Vagina (tissue), 2 donors: ENCODE measurements around the gene DCTD. TPM values are rescaled to one million over a fixed set of nuclear protein-coding genes. Genes with fewer than 3 reads are reported as not detected.

Experiments
- DNase-seq, 2 donors: peaks; one replicate each; pipeline ENCODE4 v3.0.0-alpha.2; 2017; ENCODE audit errors: extremely low spot score in 2 of 2
- H3K27ac ChIP-seq: fragments of 200-600 bp; sonication (generic); one replicate; pipeline ENCODE4 v1.5.1; 2019
- H3K27me3 ChIP-seq: fragments of 200-600 bp; sonication (generic); one replicate; pipeline ENCODE4 v1.5.1; 2019
- H3K36me3 ChIP-seq, 2 donors: fragments of 200-600 bp; sonication (generic); one replicate each; pipeline ENCODE4 v1.5.1; 2017 to 2019
- H3K4me1 ChIP-seq: fragments of 200-600 bp; sonication (generic); one replicate; pipeline ENCODE4 v1.5.1; 2019
- H3K4me3 ChIP-seq, 2 donors: fragments of 200-600 bp; sonication (generic); 1 replicate in 1 of 2; 2 replicates in 1 of 2; pipeline ENCODE4 v1.5.1; 2016 to 2019
- H3K9me3 ChIP-seq: fragments of 200-600 bp; sonication (generic); one replicate; pipeline ENCODE4 v1.5.1; 2019
- POLR2A ChIP-seq, 2 donors: fragments of 450-650 bp; IDR thresholded peaks; one replicate each; pipeline ENCODE4 v1.6.1; 2017; ENCODE audit warnings: antibody characterized with exemption in 2 of 2, mild to moderate bottlenecking in 2 of 2, moderate library complexity in 2 of 2
- POLR2AphosphoS5 ChIP-seq, 2 donors: sonication (generic); formaldehyde crosslinking; IDR thresholded peaks; one replicate each; pipeline ENCODE4 v1.9.0; 2017; ENCODE audit warnings: antibody characterized with exemption in 2 of 2, mild to moderate bottlenecking in 2 of 2, low read depth in 1 of 2; ENCODE audit not compliant: insufficient read depth in 1 of 2
- intact Hi-C: fragments of 100-400 bp; cut with DNase I; formaldehyde crosslinking; loops from one replicate; pipeline ENCODE4 v1.15.1; 2023
- total RNA-seq: library from RNA; depleted of rRNA; stranded (reverse); fragments of >200 nt; gene quantifications from one replicate; pipeline ENCODE4 v1.2.3, GENCODE V29; 2016
- TF ChIP-seq, protein P1 (sequence below), 3 experiments: fragments of 450-650 bp in 2 of 3; fragments of 200-600 bp in 1 of 3; sonication (generic) in 1 of 3; IDR thresholded peaks; one replicate each; pipeline ENCODE4 v1.5.1; 2017 to 2019; ENCODE audit warnings: antibody characterized with exemption in 3 of 3, mild to moderate bottlenecking in 2 of 3, moderate library complexity in 2 of 3

DCTD gene
- total RNA-seq, 1 donor from 2014 or later, result 40.0 TPM

DNA sequence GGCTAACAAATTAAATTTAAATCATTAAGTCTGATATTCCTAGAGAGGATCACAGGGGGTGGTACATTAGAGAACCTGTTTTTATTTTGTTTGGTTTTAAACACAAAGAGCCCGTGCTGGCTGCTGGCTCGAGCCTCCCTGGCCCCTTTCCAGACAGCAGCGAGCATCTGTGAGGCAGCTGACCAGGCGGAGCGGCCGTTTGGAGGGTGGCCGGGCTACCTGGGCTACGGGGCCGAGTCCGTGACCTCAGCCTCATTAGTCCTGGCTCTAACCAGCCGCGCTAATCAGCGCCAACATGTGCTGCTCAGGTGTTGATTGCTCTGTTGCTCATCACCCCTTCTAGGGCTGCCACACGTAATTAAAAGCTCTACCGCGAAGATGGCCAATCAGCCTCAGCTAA, 35.3 kb downstream of the DCTD start:
- no peak for DNase-seq
- intact Hi-C loops, result no loop called here
- peaks cover 22% of the 10 kb centered on the region for H3K4me1 ChIP-seq
- H3K27ac ChIP-seq, result no peak overlapping the region
- H3K36me3 ChIP-seq, result peaks cover 0 to 6% of the 10 kb centered on the region in 2 donors
- peaks cover 3% of the 10 kb centered on the region for H3K9me3 ChIP-seq
- TF ChIP-seq POLR2AphosphoS5 (IDR thresholded peaks at IDR 0.05; ENCODE audit: insufficient read depth in 1 of 2, low read depth in 1 of 2) (no peak), POLR2A (IDR thresholded peaks at IDR 0.05) (no peak)
- TF ChIP-seq, protein P1, sequence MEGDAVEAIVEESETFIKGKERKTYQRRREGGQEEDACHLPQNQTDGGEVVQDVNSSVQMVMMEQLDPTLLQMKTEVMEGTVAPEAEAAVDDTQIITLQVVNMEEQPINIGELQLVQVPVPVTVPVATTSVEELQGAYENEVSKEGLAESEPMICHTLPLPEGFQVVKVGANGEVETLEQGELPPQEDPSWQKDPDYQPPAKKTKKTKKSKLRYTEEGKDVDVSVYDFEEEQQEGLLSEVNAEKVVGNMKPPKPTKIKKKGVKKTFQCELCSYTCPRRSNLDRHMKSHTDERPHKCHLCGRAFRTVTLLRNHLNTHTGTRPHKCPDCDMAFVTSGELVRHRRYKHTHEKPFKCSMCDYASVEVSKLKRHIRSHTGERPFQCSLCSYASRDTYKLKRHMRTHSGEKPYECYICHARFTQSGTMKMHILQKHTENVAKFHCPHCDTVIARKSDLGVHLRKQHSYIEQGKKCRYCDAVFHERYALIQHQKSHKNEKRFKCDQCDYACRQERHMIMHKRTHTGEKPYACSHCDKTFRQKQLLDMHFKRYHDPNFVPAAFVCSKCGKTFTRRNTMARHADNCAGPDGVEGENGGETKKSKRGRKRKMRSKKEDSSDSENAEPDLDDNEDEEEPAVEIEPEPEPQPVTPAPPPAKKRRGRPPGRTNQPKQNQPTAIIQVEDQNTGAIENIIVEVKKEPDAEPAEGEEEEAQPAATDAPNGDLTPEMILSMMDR (IDR thresholded peaks at IDR 0.05), result no peak
- H3K4me3 ChIP-seq, result no peak overlapping the region
- no peaks in the 10 kb centered on the region for H3K27me3 ChIP-seq

DNA sequence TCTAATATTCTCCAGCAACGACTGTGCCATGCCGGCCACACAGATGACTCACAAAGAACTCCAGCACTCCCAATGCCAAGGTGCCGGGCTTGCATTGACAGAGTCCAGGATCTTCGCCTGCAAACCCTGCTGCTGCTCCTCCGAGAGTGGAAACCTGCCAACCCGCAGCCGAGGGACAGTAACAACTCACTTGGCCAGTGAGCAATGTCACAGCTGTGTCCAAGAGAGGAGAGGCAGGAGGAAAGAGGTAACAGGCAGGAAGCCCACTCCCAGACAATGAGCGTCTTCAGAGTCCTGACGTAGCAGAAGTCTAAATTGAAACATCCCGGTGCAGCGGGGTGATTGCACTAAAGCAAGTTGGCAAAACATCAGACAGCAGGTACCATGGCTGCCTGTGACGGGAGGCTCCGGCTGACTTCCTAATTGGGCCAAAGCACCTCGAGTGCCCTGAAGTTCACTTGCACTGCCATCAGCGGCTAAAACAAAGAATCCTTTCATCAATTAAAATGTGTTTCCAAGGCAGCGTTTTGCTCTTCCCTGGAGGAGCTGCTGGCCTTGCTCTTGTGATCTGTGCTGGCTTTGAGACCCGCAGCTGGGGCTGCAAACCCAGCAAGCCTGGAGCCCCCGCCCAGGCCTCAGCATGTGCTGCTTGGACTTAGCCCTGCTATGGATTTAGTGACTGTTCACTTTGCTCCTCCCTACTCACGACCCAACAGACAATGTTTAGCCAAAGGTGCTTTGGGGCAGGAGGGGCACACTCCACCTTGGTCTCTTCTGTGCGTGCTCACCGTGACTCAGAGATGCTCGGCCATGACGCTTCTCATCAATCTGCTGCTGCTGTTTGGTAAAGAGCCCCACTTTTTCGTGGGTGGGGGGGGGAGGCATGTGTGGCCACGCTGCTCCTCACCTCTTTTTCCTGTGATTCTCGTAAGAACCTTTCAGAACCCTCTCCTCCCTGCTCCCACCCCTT, 36.5 kb downstream of the DCTD start:
- intact Hi-C loops, result no loop called here
- no peak for TF ChIP-seq POLR2AphosphoS5 (IDR thresholded peaks at IDR 0.05; ENCODE audit: insufficient read depth in 1 of 2, low read depth in 1 of 2)
- no peak for TF ChIP-seq POLR2A (IDR thresholded peaks at IDR 0.05)
- TF ChIP-seq, protein P1 (IDR thresholded peaks at IDR 0.05), result no peak
- H3K27me3 ChIP-seq, result no peaks in the 10 kb centered on the region
- H3K4me3 ChIP-seq, result no peak overlapping the region
- peaks cover 0 to 6% of the 10 kb centered on the region in 2 donors for H3K36me3 ChIP-seq
- DNase-seq, result no peak
- peaks cover 3% of the 10 kb centered on the region for H3K9me3 ChIP-seq
- H3K27ac ChIP-seq, result no peak overlapping the region
- peaks cover 13% of the 10 kb centered on the region for H3K4me1 ChIP-seq

DNA sequence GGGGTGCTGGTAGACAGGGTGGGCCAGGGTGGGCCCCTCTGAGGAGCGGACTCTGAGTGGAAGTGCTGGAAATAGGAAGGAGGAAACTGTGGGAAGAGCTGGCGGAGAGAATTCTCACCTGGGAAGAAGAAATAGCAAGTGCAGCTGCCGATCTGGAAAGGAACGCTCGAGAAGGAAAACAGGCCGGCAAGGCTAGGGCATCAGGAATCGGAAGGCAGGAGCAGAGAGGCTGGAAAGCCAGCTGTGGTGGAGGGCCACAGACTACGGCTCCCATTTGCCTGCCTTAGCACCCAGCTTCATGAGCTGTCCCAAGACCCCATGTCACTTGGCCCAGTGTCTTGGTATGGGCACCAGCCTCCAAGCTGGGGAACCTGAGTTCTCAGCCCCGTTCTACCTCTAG, 37.3 kb downstream of the DCTD start:
- Histone ChIP-seq H3K4me3 (no peak overlapping the region), H3K4me1 (peaks cover 8% of the 10 kb centered on the region), H3K27me3 (no peaks in the 10 kb centered on the region), H3K27ac (no peak overlapping the region), H3K9me3 (peaks cover 1% of the 10 kb centered on the region), H3K36me3 (peaks cover 0 to 3% of the 10 kb centered on the region in 2 donors)
- no peak for DNase-seq
- intact Hi-C loops, result no loop called here
- TF ChIP-seq, protein P1 (IDR thresholded peaks at IDR 0.05), result no peak
- TF ChIP-seq POLR2A (IDR thresholded peaks at IDR 0.05), result no peak

DNA sequence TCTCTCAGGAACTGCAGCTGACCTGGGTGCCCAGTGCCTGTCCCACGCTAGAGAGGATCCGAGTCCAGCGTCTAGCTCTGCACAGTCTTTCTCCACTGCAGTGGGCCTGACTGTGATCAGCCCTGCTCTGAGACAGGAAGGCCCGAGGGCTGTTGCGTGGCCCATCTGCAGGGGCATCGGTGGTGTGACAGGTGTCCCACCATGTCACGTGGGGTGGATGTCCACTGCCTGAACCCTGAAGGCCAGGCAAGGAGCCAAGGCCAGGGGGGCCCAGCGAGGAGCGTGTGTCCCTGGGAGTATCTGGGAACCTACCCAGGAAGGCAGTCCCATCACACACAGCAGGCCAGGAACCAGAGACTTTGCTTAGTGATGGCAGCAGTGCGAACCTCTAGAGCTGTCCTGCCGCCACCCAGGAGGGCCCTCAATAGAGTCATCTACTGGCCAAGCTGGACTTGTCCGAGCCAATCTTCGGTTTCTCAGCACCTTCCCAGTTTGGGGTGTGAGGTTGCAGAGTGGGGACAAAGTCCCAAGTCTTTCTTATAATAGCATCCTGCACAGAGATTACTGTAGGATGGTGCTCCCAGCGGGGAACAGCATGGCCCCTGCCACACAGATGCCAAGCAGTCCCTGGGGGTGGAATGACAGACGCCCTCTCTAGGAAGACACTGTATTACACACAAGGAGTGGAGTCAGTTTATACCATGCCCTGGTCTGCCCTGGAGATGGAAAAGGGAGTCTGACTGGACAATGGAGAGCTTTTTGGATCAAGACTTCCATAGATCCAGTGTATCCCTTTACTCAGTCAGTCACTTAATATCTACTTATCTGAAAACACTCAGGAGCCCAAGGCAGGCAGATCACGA, 38.3 kb downstream of the DCTD start:
- TF ChIP-seq POLR2A (IDR thresholded peaks at IDR 0.05), result no peak
- no peak for TF ChIP-seq POLR2AphosphoS5 (IDR thresholded peaks at IDR 0.05; ENCODE audit: insufficient read depth in 1 of 2, low read depth in 1 of 2)
- TF ChIP-seq, protein P1 (IDR thresholded peaks at IDR 0.05), result no peak
- intact Hi-C loops, result no loop called here
- Histone ChIP-seq H3K27me3 (no peaks in the 10 kb centered on the region), H3K4me3 (no peak overlapping the region), H3K36me3 (no peaks in the 10 kb centered on the region), H3K4me1 (peaks cover 8% of the 10 kb centered on the region), H3K9me3 (no peaks in the 10 kb centered on the region), H3K27ac (no peak overlapping the region)
- no peak for DNase-seq
